GM12878 (cell line): Measurements from ENCODE around the gene XRN2. TPM values are rescaled to one million over a fixed set of nuclear protein-coding genes. Genes with fewer than 3 reads are reported as not detected.

Experiments used
- ATAC-seq: fragments of 200-7000 bp; cut with Tn5 transposase; 3 replicates; pipeline ENCODE4 v1.9.1; 2020; ENCODE audit warnings: mild to moderate bottlenecking, moderate library complexity
- BruUV-seq: library from RNA; stranded (reverse); fragments of 400-500 nt; replicated peaks from 2 replicates; lab custom pipeline; 2021; lab: Mats Ljungman, UMichigan
- CTCF ChIA-PET: fragments of 300-600 bp; sonication (Branson Sonifier 250); formaldehyde crosslinking; extraction: SDS; loops from one replicate; lab custom pipeline; 2021; ENCODE audit warnings: inconsistent platforms; lab: Yijun Ruan, JAX
- POLR2A ChIA-PET: fragments of 350-600 bp; formaldehyde crosslinking; extraction: SDS; loops from one replicate; lab custom pipeline; 2021; ENCODE audit warnings: inconsistent platforms; lab: Charles Lee
- RAD21 ChIA-PET: fragments of 300-600 bp; sonication (Branson Sonifier 250); formaldehyde crosslinking; loops from one replicate; lab custom pipeline; 2023; ENCODE audit warnings: antibody characterized with exemption; ENCODE audit not compliant: unreplicated experiment; lab: Charles Lee
- SMC1A ChIA-PET: fragments of 300-600 bp; sonication (Branson Sonifier 250); formaldehyde crosslinking; loops from one replicate; lab custom pipeline; 2023; ENCODE audit not compliant: unreplicated experiment, uncharacterized antibody; lab: Charles Lee
- DNase-seq: peaks from one replicate; pipeline ENCODE4 v3.0.0-alpha.2; 2011; ENCODE audit warnings: low read depth, low spot score
- FAIRE-seq: peaks from 3 replicates; lab custom pipeline; 2011; peaks lifted over from hg19 to GRCh38; lab: Jason Lieb, UNC
- H2AFZ ChIP-seq: 2 replicates; pipeline ENCODE4 v1.6.0; 2011; ENCODE audit warnings: low read depth, low read length, control low read depth; ENCODE audit not compliant: control insufficient read depth
- H3K27ac ChIP-seq: 2 replicates; pipeline ENCODE4 v1.5.1; 2011; ENCODE audit warnings: control low read depth; ENCODE audit not compliant: control insufficient read depth, insufficient read depth
- H3K27me3 ChIP-seq, 2 experiments: replicated peaks in 1 of 2; 2 replicates each; pipeline versions ENCODE4 v1.6.0 to v1.6.1; 2011; ENCODE audit warnings: low read length in 1 of 2; ENCODE audit not compliant: control insufficient read depth in 2 of 2, insufficient read depth in 2 of 2
- H3K36me3 ChIP-seq, 2 experiments: 2 replicates each; pipeline ENCODE4 v1.5.1; 2011; ENCODE audit warnings: low read length in 1 of 2; ENCODE audit not compliant: control insufficient read depth in 2 of 2, insufficient read depth in 2 of 2
- H3K4me1 ChIP-seq: 2 replicates; pipeline ENCODE4 v1.6.1; 2011; ENCODE audit warnings: mild to moderate bottlenecking, low read length, moderate library complexity, mixed read lengths; ENCODE audit not compliant: control insufficient read depth, insufficient read depth
- H3K4me2 ChIP-seq: 2 replicates; pipeline ENCODE4 v1.6.0; 2011; ENCODE audit warnings: control low read depth; ENCODE audit not compliant: control insufficient read depth, insufficient read depth
- H3K4me3 ChIP-seq: fragments of 200-600 bp; sonication (generic); 2 replicates; pipeline ENCODE4 v1.5.1; 2016
- H3K79me2 ChIP-seq: 2 replicates; pipeline ENCODE4 v1.6.0; 2011; ENCODE audit warnings: low read length; ENCODE audit not compliant: control insufficient read depth, insufficient read depth
- H3K9ac ChIP-seq: 2 replicates; pipeline ENCODE4 v1.8.0; 2011; ENCODE audit warnings: low read length, control low read depth, mixed read lengths; ENCODE audit not compliant: control insufficient read depth, insufficient read depth
- H3K9me3 ChIP-seq: replicated peaks from 3 replicates; pipeline ENCODE4 v1.5.1; 2011; ENCODE audit warnings: mild to moderate bottlenecking, low read length; ENCODE audit not compliant: control insufficient read depth, insufficient read depth
- H4K20me1 ChIP-seq: 2 replicates; pipeline ENCODE4 v1.6.0; 2011; ENCODE audit not compliant: control insufficient read depth, insufficient read depth
- ATF7 ChIP-seq: fragments of 450-650 bp; IDR thresholded peaks from 2 replicates; pipeline ENCODE4 v1.6.1; 2016; ENCODE audit warnings: low read depth, mild to moderate bottlenecking
- CBFB ChIP-seq: IDR thresholded peaks from 2 replicates; pipeline ENCODE4 v1.6.1; 2016; ENCODE audit warnings: antibody characterized with exemption, low read depth
- CBX3 ChIP-seq: fragments of 200-600 bp; sonication (generic); IDR thresholded peaks from 2 replicates; pipeline ENCODE4 v1.6.1; 2016; ENCODE audit warnings: low read depth, borderline replicate concordance
- E4F1 ChIP-seq: fragments of 450-650 bp; IDR thresholded peaks from 2 replicates; pipeline ENCODE4 v1.6.1; 2018; ENCODE audit warnings: borderline replicate concordance, mild to moderate bottlenecking; ENCODE audit not compliant: partially characterized antibody
- EP300 ChIP-seq, 2 experiments: fragments of 150-350 bp in 1 of 2; IDR thresholded peaks; 2 replicates each; pipeline ENCODE4 v1.6.1; 2011 to 2012; ENCODE audit warnings: low read depth in 2 of 2, low read length in 2 of 2, borderline replicate concordance in 1 of 2, improper control_type of control experiment in 1 of 2, inconsistent platforms in 1 of 2; ENCODE audit not compliant: control insufficient read depth in 1 of 2
- JUNB ChIP-seq: IDR thresholded peaks from 2 replicates; pipeline ENCODE4 v1.6.1; 2016; ENCODE audit warnings: antibody characterized with exemption, mild to moderate bottlenecking
- MEF2A ChIP-seq: IDR thresholded peaks from 2 replicates; pipeline ENCODE4 v1.6.1; 2011; ENCODE audit warnings: low read depth, mild to moderate bottlenecking, low read length, moderate library complexity; ENCODE audit not compliant: insufficient read depth
- PKNOX1 ChIP-seq: fragments of 450-650 bp; IDR thresholded peaks from 2 replicates; pipeline ENCODE4 v1.6.1; 2016; ENCODE audit warnings: mild to moderate bottlenecking
- POLR2AphosphoS5 ChIP-seq: IDR thresholded peaks from 2 replicates; pipeline ENCODE4 v1.6.1; 2011; ENCODE audit warnings: mild to moderate bottlenecking, low read length, inconsistent platforms
- POU2F2 ChIP-seq: IDR thresholded peaks from 3 replicates; pipeline ENCODE4 v1.6.1; 2011; ENCODE audit warnings: low read depth, mild to moderate bottlenecking, low read length, borderline replicate concordance
- RCOR1 ChIP-seq: conservative IDR thresholded peaks from 2 replicates; pipeline ENCODE4 v1.6.1; 2012; ENCODE audit warnings: low read depth, low read length, improper control_type of control experiment
- REST ChIP-seq: IDR thresholded peaks from 2 replicates; pipeline ENCODE4 v1.6.1; 2012; ENCODE audit warnings: mild to moderate bottlenecking, low read depth, low read length
- SMARCA5 ChIP-seq: fragments of 450-650 bp; IDR thresholded peaks from 2 replicates; pipeline ENCODE4 v1.6.1; 2017; ENCODE audit warnings: mild to moderate bottlenecking
- SUPT20H ChIP-seq: IDR thresholded peaks from 2 replicates; pipeline ENCODE4 v1.6.1; 2011; ENCODE audit warnings: low read depth, mild to moderate bottlenecking, low read length, moderate library complexity, borderline replicate concordance; ENCODE audit not compliant: control insufficient read depth
- ZNF622 ChIP-seq: fragments of 450-650 bp; IDR thresholded peaks from 2 replicates; pipeline ENCODE4 v1.6.1; 2017; ENCODE audit warnings: mild to moderate bottlenecking, inconsistent platforms
- WGBS: methylation state at CpG from one replicate; pipeline ENCODE4 v1.1.6; 2016; ENCODE audit warnings: low lambda C conversion rate; ENCODE audit not compliant: insufficient replicate concordance, insufficient coverage; ENCODE audit errors: missing lambda C conversion rate; 5-methylcytosine and 5-hydroxymethylcytosine counted together
- in situ Hi-C: fragments of 300-500 bp; cut with MboI; formaldehyde crosslinking; loops from 9 replicates; pipeline ENCODE4 v1.14.3; 2018; ENCODE audit warnings: mixed read lengths
- intact Hi-C: fragments of 100-400 bp; cut with micrococcal nuclease; formaldehyde crosslinking; loops from one replicate; pipeline ENCODE4 v1.14.2; 2022; ENCODE audit not compliant: unreplicated experiment
- polyA plus RNA-seq, 11 experiments: library from polyadenylated mRNA; depleted of rRNA in 4 of 11; unstranded in 6 of 11; stranded (reverse) in 5 of 11; fragments of >200 nt; fragmentation: Nextera tagmentation in 4 of 11; fragmentation: Illumina TruSeq in 1 of 11; extraction: Ambion mirVana in 4 of 11; extraction: Trizol in 1 of 11; gene quantifications; 1 replicate in 1 of 11; 2 replicates in 10 of 11; pipeline versions ENCODE4 v1.2.1 to v1.2.3, GENCODE V29; 2011 to 2016; ENCODE audit warnings: inconsistent platforms in 2 of 11, missing spikeins in 2 of 11, low read depth in 1 of 11
- total RNA-seq, 4 experiments: library from RNA; depleted of rRNA in 3 of 4; stranded (reverse); fragments of >200 nt in 3 of 4; fragmentation: Illumina TruSeq in 1 of 4; extraction: Trizol in 1 of 4; gene quantifications; 2 replicates each; pipeline versions ENCODE4 v1.2.1 to v1.2.3, GENCODE V29; 2013 to 2021

Gene XRN2
- total and polyA plus RNA-seq, 10 of the 15 experiments (the other 5 are each of a cell fraction or from before 2014, with no cell fraction given) = 59.7 to 97.8 (median 75.6) TPM

DNA sequence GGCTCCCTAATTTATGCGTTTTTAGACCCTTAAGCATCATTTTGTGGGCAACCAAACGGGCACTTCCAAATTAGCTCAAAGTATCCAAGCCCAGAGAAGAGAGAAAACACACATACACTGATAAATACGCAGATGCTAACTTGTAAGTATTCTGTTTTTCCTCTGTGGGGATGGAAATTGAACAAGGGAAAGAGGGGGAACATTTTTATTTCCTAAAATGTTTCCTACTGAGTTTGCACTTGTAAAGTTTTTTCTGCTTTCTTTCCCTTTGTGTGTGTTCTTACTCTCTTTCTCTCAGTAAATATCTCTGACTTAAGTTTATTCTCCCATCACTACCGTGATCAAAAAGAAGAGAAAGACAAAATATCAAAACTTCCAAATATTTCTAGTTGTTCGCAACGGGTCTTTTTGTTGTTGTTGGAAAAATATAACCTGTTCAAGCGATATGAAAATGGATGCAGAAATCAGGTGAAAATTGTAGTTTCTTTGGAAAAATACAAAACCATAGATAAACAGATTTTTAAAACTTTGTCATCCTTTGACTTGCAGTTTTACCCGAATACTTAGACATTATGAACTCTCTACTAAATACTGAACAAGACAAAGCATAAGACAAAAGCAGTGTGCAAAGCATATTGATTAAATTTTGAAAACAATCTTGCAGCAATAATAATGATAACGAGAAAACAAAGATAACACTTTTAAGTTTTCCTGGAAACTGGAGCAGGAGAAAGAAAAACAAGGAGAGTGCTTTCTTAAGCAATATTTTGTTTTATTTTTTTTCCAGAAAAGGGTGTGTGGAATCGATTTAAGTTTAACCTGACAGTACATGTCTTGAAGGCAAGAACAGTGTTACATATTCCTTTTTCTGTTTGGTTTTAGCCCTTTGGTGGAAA is 95.2 kb downstream of the XRN2 start:
- Histone ChIP-seq H3K79me2 (no peaks in the 10 kb centered on the region), H3K9me3 (no peaks in the 10 kb centered on the region; the same call in 2 of the 3 replicates), H3K27ac (no peak overlapping the region), H3K9ac (no peak overlapping the region), H3K36me3 (no peaks in the 10 kb centered on the region)
- intact Hi-C loops = loop anchor here (10.0 kb wide), 1 partner anchor 106 kb away; no protein-coding TSS in a partner anchor
- TF ChIP-seq SMARCA5 (no peak), SUPT20H (no peak), RCOR1 (no peak), CBX3 (no peak), ATF7 (no peak), REST (no peak), CBFB (no peak), MEF2A (no peak), ZNF622 (no peak), POU2F2 (no peak), PKNOX1 (no peak), POLR2AphosphoS5 (no peak), JUNB (no peak), E4F1 (no peak), EP300 (IDR thresholded peaks at IDR 0.05; ENCODE audit: borderline replicate concordance in 1 of 2, control insufficient read depth in 1 of 2, low read depth in 2 of 2, low read length in 2 of 2) (no peak)
- TF ChIP-seq, all 136 proteins: peak for 0
- SMC1A ChIA-PET = no interaction called here
- POLR2A ChIA-PET = no interaction called here
- BruUV-seq = no TSS peak
- no peak overlapping the region for H2AFZ ChIP-seq
- in situ Hi-C loops = no loop called here
- no peak overlapping the region for H3K4me3 ChIP-seq
- no peaks in the 10 kb centered on the region for H3K4me1 ChIP-seq
- no peaks in the 10 kb centered on the region for H4K20me1 ChIP-seq
- no peak overlapping the region for H3K4me2 ChIP-seq
- peaks cover 8 to 16% of the 10 kb centered on the region in 2 experiments; a peak in 3 of 4 replicates for H3K27me3 ChIP-seq
- no peak for DNase-seq
- 40% methylated on average over 10 of the region's 10 CpGs for WGBS
- RAD21 ChIA-PET = no interaction called here
- FAIRE-seq = no peak
- CTCF ChIA-PET = no interaction called here
- ATAC-seq = no peak
